Adrenal gland (tissue), 5 donors: ENCODE results near the gene UBL7.

Experiments used
- POLR2A ChIP-seq, 2 donors: fragments of 450-650 bp; IDR thresholded peaks; one replicate each; pipeline ENCODE4 v1.6.1; 2017; ENCODE audit warnings: antibody characterized with exemption in 2 of 2, mild to moderate bottlenecking in 2 of 2, moderate library complexity in 1 of 2
- TF ChIP-seq, protein P1 (sequence below), 6 experiments: fragments of 450-650 bp in 4 of 6; fragments of 200-600 bp in 2 of 6; sonication (generic) in 1 of 6; IDR thresholded peaks; 1 replicate in 5 of 6; 2 replicates in 1 of 6; pipeline versions ENCODE4 v1.5.1 to v1.8.0; 2016 to 2021; ENCODE audit warnings: antibody characterized with exemption in 6 of 6, mild to moderate bottlenecking in 2 of 6, moderate library complexity in 1 of 6
- donor health status: DM: no; HTN: no; CAD: no.

DNA sequence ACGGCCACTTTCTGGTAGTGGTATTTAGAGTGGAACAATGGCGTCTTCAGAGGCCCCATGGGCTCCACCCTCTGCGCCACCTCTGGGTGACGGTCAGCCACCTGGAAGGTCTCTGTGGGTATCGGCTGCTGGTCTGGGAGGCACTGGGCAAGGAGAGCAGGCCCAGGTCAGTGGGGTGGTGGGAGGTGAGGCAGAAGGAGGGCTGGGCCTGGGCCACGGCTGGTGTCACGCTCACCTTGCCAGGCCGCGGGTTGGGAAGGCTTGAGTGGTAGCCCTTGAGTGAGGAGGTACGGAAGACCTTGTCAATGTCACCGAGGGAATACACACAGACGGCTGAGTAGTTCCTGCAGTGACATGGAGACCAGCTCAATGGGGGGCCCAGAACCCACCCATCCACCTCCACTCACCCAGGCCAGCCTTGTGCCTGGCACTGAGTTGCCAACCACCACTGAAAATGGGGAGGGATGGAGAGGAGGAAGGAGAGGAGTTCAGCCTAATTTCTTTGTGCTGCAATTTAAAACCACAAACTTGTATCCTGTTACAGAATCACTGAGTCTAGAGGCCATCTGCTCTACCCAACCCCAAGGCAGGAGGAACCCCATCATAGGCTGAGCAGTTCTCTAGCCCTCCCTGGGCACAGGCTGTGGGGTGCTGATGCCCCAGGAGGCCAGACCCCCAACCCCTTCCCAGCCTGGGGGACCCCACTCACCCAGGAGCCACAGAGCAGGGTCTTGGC lies 46.2 kb downstream of the UBL7 start:
- TF ChIP-seq, protein P1, sequence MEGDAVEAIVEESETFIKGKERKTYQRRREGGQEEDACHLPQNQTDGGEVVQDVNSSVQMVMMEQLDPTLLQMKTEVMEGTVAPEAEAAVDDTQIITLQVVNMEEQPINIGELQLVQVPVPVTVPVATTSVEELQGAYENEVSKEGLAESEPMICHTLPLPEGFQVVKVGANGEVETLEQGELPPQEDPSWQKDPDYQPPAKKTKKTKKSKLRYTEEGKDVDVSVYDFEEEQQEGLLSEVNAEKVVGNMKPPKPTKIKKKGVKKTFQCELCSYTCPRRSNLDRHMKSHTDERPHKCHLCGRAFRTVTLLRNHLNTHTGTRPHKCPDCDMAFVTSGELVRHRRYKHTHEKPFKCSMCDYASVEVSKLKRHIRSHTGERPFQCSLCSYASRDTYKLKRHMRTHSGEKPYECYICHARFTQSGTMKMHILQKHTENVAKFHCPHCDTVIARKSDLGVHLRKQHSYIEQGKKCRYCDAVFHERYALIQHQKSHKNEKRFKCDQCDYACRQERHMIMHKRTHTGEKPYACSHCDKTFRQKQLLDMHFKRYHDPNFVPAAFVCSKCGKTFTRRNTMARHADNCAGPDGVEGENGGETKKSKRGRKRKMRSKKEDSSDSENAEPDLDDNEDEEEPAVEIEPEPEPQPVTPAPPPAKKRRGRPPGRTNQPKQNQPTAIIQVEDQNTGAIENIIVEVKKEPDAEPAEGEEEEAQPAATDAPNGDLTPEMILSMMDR (IDR thresholded peaks at IDR 0.05): no peak
- TF ChIP-seq POLR2A (IDR thresholded peaks at IDR 0.05): no peak
